Natural killer cell (primary cell): ENCODE results near the gene DIMT1. TPM values are rescaled to one million over a fixed set of nuclear protein-coding genes. Genes with fewer than 3 reads are reported as not detected.

Source experiments
- ATAC-seq, 3 donors: fragments of 150-1000 bp in 2 of 3; fragments of 200-7000 bp in 1 of 3; cut with Tn5 transposase; 1 replicate in 1 of 3; 2 replicates in 2 of 3; pipeline ENCODE4 v1.10.0; 2021; ENCODE audit warnings: mild to moderate bottlenecking in 2 of 3, moderate library complexity in 2 of 3
- DNase-seq, 2 donors: peaks; one replicate each; pipeline versions ENCODE4 v3.0.0 to v3.0.0-alpha.2; 2013 to 2021; ENCODE audit warnings: mixed read lengths in 1 of 2
- H3K27ac ChIP-seq: one replicate; pipeline ENCODE4 v1.5.1; 2013; ENCODE audit warnings: mild to moderate bottlenecking, low read length
- H3K27me3 ChIP-seq: one replicate; pipeline ENCODE4 v1.6.1; 2013; ENCODE audit warnings: low read length; ENCODE audit not compliant: control insufficient read depth, insufficient read depth
- H3K36me3 ChIP-seq: one replicate; pipeline ENCODE4 v1.6.1; 2013; ENCODE audit warnings: low read length; ENCODE audit not compliant: control insufficient read depth, insufficient read depth
- H3K4me1 ChIP-seq: one replicate; pipeline ENCODE4 v1.6.1; 2013; ENCODE audit warnings: low read length; ENCODE audit not compliant: control insufficient read depth, insufficient read depth
- H3K4me3 ChIP-seq: one replicate; pipeline ENCODE4 v1.5.1; 2013; ENCODE audit warnings: low read length
- H3K9me3 ChIP-seq: one replicate; pipeline ENCODE4 v1.6.1; 2013; ENCODE audit warnings: low read length; ENCODE audit not compliant: control insufficient read depth, insufficient read depth
- H3K27ac Mint-ChIP-seq, 2 donors: one replicate each; pipeline ENCODE4 v1.8.0; 2022; ENCODE audit warnings: mild to moderate bottlenecking in 2 of 2, mixed read lengths in 2 of 2, moderate library complexity in 1 of 2
- H3K27me3 Mint-ChIP-seq, 2 donors: one replicate each; pipeline ENCODE4 v1.8.0; 2022; ENCODE audit warnings: low read depth in 2 of 2, mixed read lengths in 2 of 2
- H3K36me3 Mint-ChIP-seq: one replicate; pipeline ENCODE4 v1.8.0; 2022; ENCODE audit warnings: mixed read lengths
- H3K4me1 Mint-ChIP-seq, 2 donors: one replicate each; pipeline ENCODE4 v1.8.0; 2022; ENCODE audit warnings: mixed read lengths in 2 of 2
- H3K4me3 Mint-ChIP-seq: one replicate; pipeline ENCODE4 v1.8.0; 2022; ENCODE audit warnings: mild to moderate bottlenecking, moderate library complexity, mixed read lengths
- H3K9me3 Mint-ChIP-seq, 2 donors: one replicate each; pipeline ENCODE4 v1.8.0; 2022; ENCODE audit warnings: mixed read lengths in 2 of 2
- WGBS: methylation state at CpG from one replicate; pipeline ENCODE4 v1.1.7; 2013; ENCODE audit warnings: missing lambda C conversion rate; ENCODE audit not compliant: insufficient coverage; 5-methylcytosine and 5-hydroxymethylcytosine counted together
- intact Hi-C: fragments of 100-400 bp; cut with micrococcal nuclease; formaldehyde crosslinking; loops from one replicate; pipeline ENCODE4 v1.14.2; 2022
- total RNA-seq, 4 donors: library from RNA; stranded (reverse); fragments of 120-200 nt in 1 of 4; gene quantifications; one replicate each; pipeline versions ENCODE4 v1.2.3 to v1.2.4, GENCODE V29; 2013 to 2022
- TF ChIP-seq, protein P1 (sequence below): fragments of 200-600 bp; IDR thresholded peaks from one replicate; pipeline ENCODE4 v1.8.0; 2022; ENCODE audit warnings: antibody characterized with exemption

Gene DIMT1
- total RNA-seq, 3 donors from 2014 or later (not counting 1 experiment from before 2014, with no cell fraction given), result 8.9 to 10.9 (median 10.1) TPM

DNA sequence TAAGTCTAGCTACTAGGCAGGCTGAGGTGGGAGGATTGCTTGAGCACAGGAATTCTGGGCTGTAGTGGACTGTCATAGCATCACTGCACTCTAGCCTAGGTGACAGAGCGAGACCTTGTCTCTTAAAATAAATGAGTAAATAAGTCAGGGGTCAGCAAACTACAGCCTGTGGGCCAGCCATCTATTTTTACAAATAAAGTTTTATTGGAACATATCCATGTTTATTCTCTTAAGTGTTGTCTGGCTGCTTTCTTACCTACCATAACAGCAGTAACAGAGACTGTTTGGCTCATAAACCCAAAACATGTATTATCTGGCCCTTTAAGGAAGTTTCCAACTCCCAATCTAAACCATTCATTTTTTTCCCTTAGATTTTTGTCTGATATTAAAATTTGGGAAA lies 29.6 kb downstream of the DIMT1 start:
- Histone ChIP-seq H3K36me3 (peaks cover 63% of the 10 kb centered on the region), H3K4me1 (no peaks in the 10 kb centered on the region), H3K4me3 (no peak overlapping the region), H3K27me3 (no peaks in the 10 kb centered on the region), H3K27ac (no peak overlapping the region), H3K9me3 (no peaks in the 10 kb centered on the region)
- Mint-ChIP-seq H3K9me3 (no peaks in the 10 kb centered on the region), H3K36me3 (no peaks in the 10 kb centered on the region), H3K27me3 (no peaks in the 10 kb centered on the region), H3K4me3 (no peak overlapping the region), H3K4me1 (no peaks in the 10 kb centered on the region), H3K27ac (no peak overlapping the region)
- intact Hi-C loops, result no loop called here
- ATAC-seq (no peak), DNase-seq (no peak)
- TF ChIP-seq, protein P1, sequence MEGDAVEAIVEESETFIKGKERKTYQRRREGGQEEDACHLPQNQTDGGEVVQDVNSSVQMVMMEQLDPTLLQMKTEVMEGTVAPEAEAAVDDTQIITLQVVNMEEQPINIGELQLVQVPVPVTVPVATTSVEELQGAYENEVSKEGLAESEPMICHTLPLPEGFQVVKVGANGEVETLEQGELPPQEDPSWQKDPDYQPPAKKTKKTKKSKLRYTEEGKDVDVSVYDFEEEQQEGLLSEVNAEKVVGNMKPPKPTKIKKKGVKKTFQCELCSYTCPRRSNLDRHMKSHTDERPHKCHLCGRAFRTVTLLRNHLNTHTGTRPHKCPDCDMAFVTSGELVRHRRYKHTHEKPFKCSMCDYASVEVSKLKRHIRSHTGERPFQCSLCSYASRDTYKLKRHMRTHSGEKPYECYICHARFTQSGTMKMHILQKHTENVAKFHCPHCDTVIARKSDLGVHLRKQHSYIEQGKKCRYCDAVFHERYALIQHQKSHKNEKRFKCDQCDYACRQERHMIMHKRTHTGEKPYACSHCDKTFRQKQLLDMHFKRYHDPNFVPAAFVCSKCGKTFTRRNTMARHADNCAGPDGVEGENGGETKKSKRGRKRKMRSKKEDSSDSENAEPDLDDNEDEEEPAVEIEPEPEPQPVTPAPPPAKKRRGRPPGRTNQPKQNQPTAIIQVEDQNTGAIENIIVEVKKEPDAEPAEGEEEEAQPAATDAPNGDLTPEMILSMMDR, result no peak
- WGBS, result 100% methylated on average over 1 of the region's 1 CpG

DNA sequence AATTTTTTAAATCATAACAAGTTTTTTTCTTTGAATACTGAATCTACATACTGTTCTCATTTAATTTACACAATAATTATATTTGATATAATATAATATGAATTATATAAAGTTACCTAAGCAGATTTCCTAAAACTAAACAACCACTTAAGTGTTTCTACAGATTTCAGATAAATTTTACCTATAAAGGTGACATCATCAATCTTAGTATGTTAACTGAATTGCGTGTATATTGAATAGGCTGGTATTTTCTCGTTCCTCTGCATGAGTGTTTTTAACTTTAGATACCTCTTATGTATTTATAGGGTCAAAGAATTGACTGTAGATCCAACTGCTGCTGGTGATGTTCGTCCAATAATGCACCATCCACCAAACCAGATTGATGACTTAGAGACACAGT lies 30.3 kb downstream of the DIMT1 start:
- Histone ChIP-seq H3K36me3 (peaks cover 60% of the 10 kb centered on the region), H3K4me3 (no peak overlapping the region), H3K9me3 (no peaks in the 10 kb centered on the region), H3K4me1 (no peaks in the 10 kb centered on the region), H3K27ac (no peak overlapping the region), H3K27me3 (no peaks in the 10 kb centered on the region)
- H3K9me3 Mint-ChIP-seq, result no peaks in the 10 kb centered on the region
- TF ChIP-seq, protein P1, result no peak
- DNase-seq (no peak), ATAC-seq (no peak)
- H3K4me3 Mint-ChIP-seq, result no peak overlapping the region
- WGBS, result no CpG with 5 or more reads among the region's 3 CpGs
- H3K36me3 Mint-ChIP-seq, result no peaks in the 10 kb centered on the region
- H3K27ac Mint-ChIP-seq, result no peak overlapping the region
- intact Hi-C loops, result no loop called here
- no peaks in the 10 kb centered on the region for H3K27me3 Mint-ChIP-seq
- H3K4me1 Mint-ChIP-seq, result no peaks in the 10 kb centered on the region

DNA sequence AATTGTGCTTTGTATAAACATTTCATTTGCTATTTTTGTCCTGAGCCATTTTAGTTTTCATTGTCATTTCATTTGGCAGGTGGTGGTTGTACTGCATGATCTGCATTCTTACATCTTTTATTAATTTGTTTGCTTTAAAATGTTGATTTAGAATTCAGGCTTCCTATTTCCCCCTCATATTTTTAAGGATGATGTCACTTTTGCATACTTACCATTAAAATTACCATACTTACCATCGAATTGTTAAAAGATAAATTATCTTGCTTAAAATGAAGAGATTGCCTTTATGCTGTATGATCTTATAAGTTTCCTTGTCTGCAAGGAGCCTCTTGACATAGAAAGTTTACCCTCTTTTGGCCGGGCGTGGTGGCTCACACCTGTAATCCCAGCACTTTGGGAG lies 31.1 kb downstream of the DIMT1 start:
- intact Hi-C loops, result no loop called here
- TF ChIP-seq, protein P1, result no peak
- Mint-ChIP-seq H3K27me3 (no peaks in the 10 kb centered on the region), H3K4me3 (no peak overlapping the region), H3K27ac (peak overlapping the region in 1 of 2 donors; percentile 27), H3K9me3 (no peaks in the 10 kb centered on the region), H3K4me1 (no peaks in the 10 kb centered on the region), H3K36me3 (no peaks in the 10 kb centered on the region)
- Histone ChIP-seq H3K27ac (no peak overlapping the region), H3K4me1 (no peaks in the 10 kb centered on the region), H3K36me3 (peaks cover 60% of the 10 kb centered on the region), H3K4me3 (no peak overlapping the region), H3K27me3 (no peaks in the 10 kb centered on the region), H3K9me3 (no peaks in the 10 kb centered on the region)
- no peak for DNase-seq
- ATAC-seq, result no peak
- 97% methylated on average over 2 of the region's 3 CpGs for WGBS

DNA sequence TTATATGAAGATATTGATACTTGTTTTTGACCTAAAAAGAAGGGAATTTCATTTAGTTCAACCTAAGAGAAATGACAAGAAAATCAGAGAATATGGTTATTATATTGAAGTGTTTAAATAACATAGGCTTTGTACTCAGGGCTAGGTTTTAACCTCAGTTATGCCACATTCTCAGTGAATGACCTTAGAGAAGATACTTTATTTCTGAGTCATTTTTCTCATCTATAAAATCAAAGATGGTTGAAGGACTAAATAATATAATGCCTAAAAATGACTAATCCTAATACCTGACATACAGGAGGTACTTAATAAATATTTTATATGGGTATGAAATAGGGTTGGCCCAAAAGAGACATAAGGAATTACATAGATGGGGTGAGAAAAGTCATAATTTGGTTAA lies 32.3 kb downstream of the DIMT1 start:
- peaks cover 59% of the 10 kb centered on the region for H3K36me3 ChIP-seq

More for the DNA sequence above, 32.3 kb downstream of the DIMT1 start:
- ATAC-seq, result no peak
- Histone ChIP-seq H3K27ac (no peak overlapping the region), H3K9me3 (no peaks in the 10 kb centered on the region), H3K4me3 (no peak overlapping the region), H3K27me3 (no peaks in the 10 kb centered on the region), H3K4me1 (no peaks in the 10 kb centered on the region)
- Mint-ChIP-seq H3K4me1 (no peaks in the 10 kb centered on the region), H3K4me3 (no peak overlapping the region), H3K27ac (peak overlapping the region in 1 of 2 donors; percentile 1), H3K27me3 (no peaks in the 10 kb centered on the region), H3K36me3 (no peaks in the 10 kb centered on the region), H3K9me3 (no peaks in the 10 kb centered on the region)
- intact Hi-C loops, result no loop called here
- DNase-seq, result no peak
- TF ChIP-seq, protein P1, result no peak
